Neural progenitor cell (in vitro differentiated cells): ENCODE data around the gene NKTR. TPM values are rescaled to one million over a fixed set of nuclear protein-coding genes. Genes with fewer than 3 reads are reported as not detected.

Experiments used
- DNase-seq: peaks from one replicate; pipeline ENCODE4 v3.0.0-alpha.2; 2016; ENCODE audit warnings: low spot score
- H2AFZ ChIP-seq: fragments of 200-600 bp; sonication (generic); replicated peaks from 2 replicates; pipeline ENCODE4 v1.6.1; 2016; ENCODE audit warnings: antibody characterized with exemption
- H3F3A ChIP-seq: fragments of 200-600 bp; sonication (generic); 2 replicates; pipeline ENCODE4 v1.6.1; 2016; ENCODE audit warnings: antibody characterized with exemption, low read depth
- H3K27ac ChIP-seq: fragments of 200-600 bp; sonication (generic); 2 replicates; pipeline ENCODE4 v1.5.1; 2016; ENCODE audit warnings: mild to moderate bottlenecking
- H3K27me3 ChIP-seq: fragments of 200-600 bp; sonication (generic); 2 replicates; pipeline ENCODE4 v1.6.1; 2016; ENCODE audit warnings: mild to moderate bottlenecking, moderate library complexity
- H3K36me3 ChIP-seq: fragments of 200-600 bp; sonication (generic); 2 replicates; pipeline ENCODE4 v1.5.1; 2016
- H3K4me1 ChIP-seq: fragments of 200-600 bp; sonication (generic); 2 replicates; pipeline ENCODE4 v1.6.1; 2016; ENCODE audit warnings: mixed run types
- H3K4me2 ChIP-seq: fragments of 200-600 bp; sonication (generic); 2 replicates; pipeline ENCODE4 v1.6.1; 2016
- H3K4me3 ChIP-seq: fragments of 200-600 bp; sonication (generic); 2 replicates; pipeline ENCODE4 v1.5.1; 2016
- H3K79me2 ChIP-seq: fragments of 200-600 bp; sonication (generic); 2 replicates; pipeline ENCODE4 v1.6.1; 2016; ENCODE audit warnings: low read depth
- H3K9ac ChIP-seq: fragments of 200-600 bp; sonication (generic); 2 replicates; pipeline ENCODE4 v1.6.1; 2016
- H3K9me3 ChIP-seq: fragments of 200-600 bp; sonication (generic); 2 replicates; pipeline ENCODE4 v1.5.1; 2016; ENCODE audit warnings: low read depth
- H4K20me1 ChIP-seq: fragments of 200-600 bp; sonication (generic); 2 replicates; pipeline ENCODE4 v1.6.1; 2016; ENCODE audit warnings: low read depth
- H3K27ac Mint-ChIP-seq: 3 replicates; pipeline ENCODE4 v1.8.0; 2021; ENCODE audit warnings: mixed read lengths
- H3K27me3 Mint-ChIP-seq: 2 replicates; pipeline ENCODE4 v1.8.0; 2022; ENCODE audit warnings: low read depth, mild to moderate bottlenecking, inconsistent platforms, moderate library complexity, mixed read lengths; ENCODE audit not compliant: insufficient read depth
- H3K36me3 Mint-ChIP-seq: 3 replicates; pipeline ENCODE4 v1.8.0; 2021; ENCODE audit warnings: mixed read lengths
- H3K4me1 Mint-ChIP-seq: 3 replicates; pipeline ENCODE4 v1.8.0; 2021; ENCODE audit warnings: mixed read lengths
- H3K4me3 Mint-ChIP-seq: 3 replicates; pipeline ENCODE4 v1.8.0; 2021; ENCODE audit warnings: mild to moderate bottlenecking, moderate library complexity, mixed read lengths
- H3K9me3 Mint-ChIP-seq: 3 replicates; pipeline ENCODE4 v1.8.0; 2020; ENCODE audit warnings: mixed read lengths
- EZH2 ChIP-seq: fragments of 200-600 bp; sonication (generic); IDR thresholded peaks from 2 replicates; pipeline ENCODE4 v1.6.1; 2017; ENCODE audit warnings: antibody characterized with exemption, mild to moderate bottlenecking, moderate library complexity
- EZH2phosphoT487 ChIP-seq: fragments of 200-600 bp; sonication (generic); IDR thresholded peaks from 2 replicates; pipeline ENCODE4 v1.6.1; 2017; ENCODE audit warnings: antibody characterized with exemption
- total RNA-seq: library from RNA; depleted of rRNA; stranded (reverse); fragments of >200 nt; gene quantifications from 2 replicates; pipeline ENCODE4 v1.2.3, GENCODE V29; 2015; ENCODE audit warnings: low replicate concordance
- TF ChIP-seq, protein P1 (sequence below): fragments of 200-600 bp; sonication (generic); IDR thresholded peaks from 2 replicates; pipeline ENCODE4 v1.5.1; 2017; ENCODE audit warnings: antibody characterized with exemption, mild to moderate bottlenecking

NKTR gene
- total RNA-seq, 1 donor from 2014 or later = 190 TPM

DNA sequence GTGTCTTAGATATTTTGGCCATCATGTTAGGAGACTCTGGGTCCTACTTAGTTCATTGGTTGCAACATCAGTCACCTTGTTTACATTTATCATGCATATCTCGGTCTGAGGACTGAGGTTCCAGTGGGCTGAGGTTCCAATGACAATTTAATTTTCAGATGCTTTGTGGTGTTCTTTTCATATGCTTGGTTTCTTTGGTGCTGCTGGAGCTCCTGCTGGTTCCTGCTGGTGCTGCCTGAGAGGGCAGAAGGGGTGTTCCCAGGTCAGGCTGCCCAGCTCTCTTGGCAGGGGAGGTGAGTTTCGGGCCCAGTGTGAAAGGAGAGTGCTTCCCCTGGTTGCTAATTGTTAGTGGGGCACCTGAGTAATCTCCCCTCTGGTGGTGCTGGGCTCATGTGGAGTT is 78.0 kb downstream of the NKTR start:
- Histone ChIP-seq H3F3A (no peaks in the 10 kb centered on the region), H3K4me1 (no peaks in the 10 kb centered on the region), H3K27ac (no peak overlapping the region), H3K4me2 (no peak overlapping the region), H3K9ac (no peak overlapping the region), H3K36me3 (no peaks in the 10 kb centered on the region), H4K20me1 (no peaks in the 10 kb centered on the region), H3K79me2 (no peaks in the 10 kb centered on the region), H2AFZ (no peak overlapping the region), H3K9me3 (no peaks in the 10 kb centered on the region), H3K27me3 (no peaks in the 10 kb centered on the region), H3K4me3 (no peak overlapping the region)
- no peak for TF ChIP-seq EZH2
- TF ChIP-seq, protein P1, sequence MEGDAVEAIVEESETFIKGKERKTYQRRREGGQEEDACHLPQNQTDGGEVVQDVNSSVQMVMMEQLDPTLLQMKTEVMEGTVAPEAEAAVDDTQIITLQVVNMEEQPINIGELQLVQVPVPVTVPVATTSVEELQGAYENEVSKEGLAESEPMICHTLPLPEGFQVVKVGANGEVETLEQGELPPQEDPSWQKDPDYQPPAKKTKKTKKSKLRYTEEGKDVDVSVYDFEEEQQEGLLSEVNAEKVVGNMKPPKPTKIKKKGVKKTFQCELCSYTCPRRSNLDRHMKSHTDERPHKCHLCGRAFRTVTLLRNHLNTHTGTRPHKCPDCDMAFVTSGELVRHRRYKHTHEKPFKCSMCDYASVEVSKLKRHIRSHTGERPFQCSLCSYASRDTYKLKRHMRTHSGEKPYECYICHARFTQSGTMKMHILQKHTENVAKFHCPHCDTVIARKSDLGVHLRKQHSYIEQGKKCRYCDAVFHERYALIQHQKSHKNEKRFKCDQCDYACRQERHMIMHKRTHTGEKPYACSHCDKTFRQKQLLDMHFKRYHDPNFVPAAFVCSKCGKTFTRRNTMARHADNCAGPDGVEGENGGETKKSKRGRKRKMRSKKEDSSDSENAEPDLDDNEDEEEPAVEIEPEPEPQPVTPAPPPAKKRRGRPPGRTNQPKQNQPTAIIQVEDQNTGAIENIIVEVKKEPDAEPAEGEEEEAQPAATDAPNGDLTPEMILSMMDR = no peak
- no peak for TF ChIP-seq EZH2phosphoT487
- Mint-ChIP-seq H3K36me3 (no peaks in the 10 kb centered on the region), H3K4me3 (no peak overlapping the region), H3K27me3 (peaks cover 7% of the 10 kb centered on the region), H3K4me1 (no peaks in the 10 kb centered on the region), H3K9me3 (peaks cover 23% of the 10 kb centered on the region), H3K27ac (no peak overlapping the region)
- DNase-seq = no peak

DNA sequence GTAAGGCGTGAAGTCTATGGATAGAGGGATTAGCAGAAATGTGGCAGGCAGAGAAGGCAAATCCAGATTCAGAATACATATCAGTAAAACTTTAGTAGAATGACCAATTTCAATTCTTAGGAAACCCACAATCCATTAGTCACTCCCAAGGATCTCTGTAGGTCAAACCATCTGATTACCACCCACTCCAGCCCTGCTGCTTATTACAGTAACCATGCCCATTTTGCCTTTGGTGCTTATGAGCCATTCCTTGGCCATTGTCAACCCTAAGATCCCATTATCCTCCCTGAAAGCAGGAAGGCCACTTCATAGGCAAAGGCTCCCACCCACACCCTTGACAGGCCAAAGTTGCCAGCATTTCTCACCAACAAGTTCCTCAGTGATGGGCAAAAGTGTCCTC is 79.8 kb downstream of the NKTR start:
- H3K9me3 Mint-ChIP-seq = peaks cover 20% of the 10 kb centered on the region
- H3K4me3 Mint-ChIP-seq = no peak overlapping the region
- Histone ChIP-seq H3K27ac (no peak overlapping the region), H4K20me1 (no peaks in the 10 kb centered on the region), H3K9ac (no peak overlapping the region), H3K36me3 (no peaks in the 10 kb centered on the region), H3K79me2 (no peaks in the 10 kb centered on the region), H3K9me3 (no peaks in the 10 kb centered on the region), H3F3A (no peaks in the 10 kb centered on the region), H3K4me3 (no peak overlapping the region), H3K27me3 (no peaks in the 10 kb centered on the region), H3K4me1 (no peaks in the 10 kb centered on the region), H2AFZ (no peak overlapping the region), H3K4me2 (no peak overlapping the region)
- H3K27me3 Mint-ChIP-seq = peaks cover 3% of the 10 kb centered on the region
- H3K27ac Mint-ChIP-seq = no peak overlapping the region
- DNase-seq = no peak
- TF ChIP-seq, protein P1 = no peak
- TF ChIP-seq EZH2 (no peak), EZH2phosphoT487 (no peak)
- no peaks in the 10 kb centered on the region for H3K4me1 Mint-ChIP-seq
- H3K36me3 Mint-ChIP-seq = no peaks in the 10 kb centered on the region

DNA sequence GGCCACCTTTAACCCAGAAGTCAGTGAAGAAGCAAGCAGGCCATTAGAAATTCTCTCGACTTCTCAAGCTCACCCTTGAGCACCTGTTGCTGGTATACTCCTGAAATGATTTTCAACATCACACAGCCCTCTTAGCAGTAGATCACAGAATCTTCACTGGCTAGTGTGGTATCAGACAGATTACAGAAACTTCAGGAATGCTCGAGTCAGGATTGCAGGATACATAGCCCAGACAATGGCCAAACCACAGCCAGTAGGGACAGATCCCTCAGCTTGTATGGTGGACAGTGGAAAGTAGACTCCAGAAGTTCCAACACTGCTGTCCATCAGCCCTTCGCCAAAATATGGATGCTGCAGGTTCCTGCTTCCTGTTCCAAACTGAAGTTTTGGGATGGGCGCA is 80.3 kb downstream of the NKTR start:
- DNase-seq = no peak
- Histone ChIP-seq H4K20me1 (no peaks in the 10 kb centered on the region), H3F3A (no peaks in the 10 kb centered on the region), H3K36me3 (no peaks in the 10 kb centered on the region), H3K27me3 (no peaks in the 10 kb centered on the region), H2AFZ (no peak overlapping the region), H3K27ac (no peak overlapping the region), H3K79me2 (no peaks in the 10 kb centered on the region), H3K9me3 (no peaks in the 10 kb centered on the region), H3K9ac (no peak overlapping the region), H3K4me1 (no peaks in the 10 kb centered on the region), H3K4me2 (no peak overlapping the region), H3K4me3 (no peak overlapping the region)
- H3K4me1 Mint-ChIP-seq = no peaks in the 10 kb centered on the region
- H3K27ac Mint-ChIP-seq = no peak overlapping the region
- H3K36me3 Mint-ChIP-seq = no peaks in the 10 kb centered on the region
- peaks cover 19% of the 10 kb centered on the region for H3K9me3 Mint-ChIP-seq
- peaks cover 3% of the 10 kb centered on the region for H3K27me3 Mint-ChIP-seq
- no peak for TF ChIP-seq EZH2phosphoT487
- TF ChIP-seq EZH2 = no peak
- TF ChIP-seq, protein P1 = no peak
- H3K4me3 Mint-ChIP-seq = no peak overlapping the region
